Germinal center (tissue), 1 donor: ENCODE data around the gene NEK11.

ENCODE experiments used
- DNase-seq: peaks from one replicate; pipeline ENCODE4 v3.0.0; 2012; ENCODE audit warnings: mixed read lengths, low spot score

Gene NEK11, protein sequence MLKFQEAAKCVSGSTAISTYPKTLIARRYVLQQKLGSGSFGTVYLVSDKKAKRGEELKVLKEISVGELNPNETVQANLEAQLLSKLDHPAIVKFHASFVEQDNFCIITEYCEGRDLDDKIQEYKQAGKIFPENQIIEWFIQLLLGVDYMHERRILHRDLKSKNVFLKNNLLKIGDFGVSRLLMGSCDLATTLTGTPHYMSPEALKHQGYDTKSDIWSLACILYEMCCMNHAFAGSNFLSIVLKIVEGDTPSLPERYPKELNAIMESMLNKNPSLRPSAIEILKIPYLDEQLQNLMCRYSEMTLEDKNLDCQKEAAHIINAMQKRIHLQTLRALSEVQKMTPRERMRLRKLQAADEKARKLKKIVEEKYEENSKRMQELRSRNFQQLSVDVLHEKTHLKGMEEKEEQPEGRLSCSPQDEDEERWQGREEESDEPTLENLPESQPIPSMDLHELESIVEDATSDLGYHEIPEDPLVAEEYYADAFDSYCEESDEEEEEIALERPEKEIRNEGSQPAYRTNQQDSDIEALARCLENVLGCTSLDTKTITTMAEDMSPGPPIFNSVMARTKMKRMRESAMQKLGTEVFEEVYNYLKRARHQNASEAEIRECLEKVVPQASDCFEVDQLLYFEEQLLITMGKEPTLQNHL

GRCh38 chr3:131026321-131027151 is at the start of gene NEK11, which contains the start of gene ASTE1:
Gene NEK11, plus strand, starts transcription at chr3:131026877. Its CDS starts 2,832 bp downstream, at chr3:131029709.
Gene ASTE1, minus strand, starts transcription at chr3:131026825. Its CDS starts 1,519 bp downstream, at chr3:131025306.
- peak; percentile 88 for DNase-seq

DNA sequence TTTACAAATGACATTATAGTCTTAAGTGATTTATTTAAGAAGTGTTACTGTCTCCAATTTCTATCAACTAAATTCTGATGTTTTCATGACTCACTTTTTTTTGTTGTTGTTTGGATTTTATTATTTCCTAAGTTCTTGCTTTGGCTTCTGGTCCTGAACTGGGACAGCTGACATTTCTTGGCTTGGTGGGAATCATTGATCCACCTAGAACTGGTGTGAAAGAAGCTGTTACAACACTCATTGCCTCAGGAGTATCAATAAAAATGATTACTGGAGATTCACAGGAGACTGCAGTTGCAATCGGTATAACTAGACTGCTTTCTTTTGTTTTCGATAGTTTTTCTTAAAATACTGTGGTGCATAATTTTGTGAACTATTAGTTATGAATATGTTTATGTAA is 47.6 kb upstream of the NEK11 start:
- DNase-seq, result no peak

DNA sequence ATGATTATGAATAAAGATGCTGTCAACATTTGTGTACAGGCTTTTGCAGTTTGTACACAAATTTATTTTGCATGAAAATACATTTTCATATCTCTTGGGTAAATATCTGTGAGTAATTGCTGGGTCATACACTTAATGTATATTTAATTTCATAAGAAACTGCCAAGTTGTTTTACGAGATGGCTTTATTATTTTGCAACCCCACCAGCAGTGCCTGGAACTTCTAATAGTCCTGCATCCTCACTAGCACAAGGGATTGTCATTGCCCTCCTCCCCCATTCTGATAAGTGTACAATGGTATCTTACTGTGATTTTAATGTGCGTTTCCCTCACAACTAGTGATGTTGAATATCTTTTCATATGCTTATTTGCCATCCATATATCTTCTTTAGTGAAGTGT is 45.2 kb upstream of the NEK11 start:
- DNase-seq, result no peak

DNA sequence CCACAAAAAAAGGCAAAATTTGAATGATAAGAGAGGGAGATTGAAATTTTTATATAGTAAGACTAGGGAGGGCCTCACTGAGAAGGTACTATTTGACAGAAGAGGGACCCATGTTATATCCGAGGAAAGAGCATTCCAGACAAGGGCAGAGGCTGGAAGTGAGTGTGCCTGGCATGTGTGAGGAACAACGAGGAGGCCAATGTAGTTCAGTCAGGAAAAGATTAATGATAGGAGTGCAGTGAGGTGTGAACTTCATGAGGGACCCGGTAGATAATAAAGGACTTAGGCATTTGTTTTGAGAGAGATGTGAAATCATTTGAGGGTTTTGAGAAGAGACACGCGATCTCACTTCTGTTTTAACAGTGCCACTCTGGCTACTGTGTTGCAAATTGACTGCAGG is 36.4 kb upstream of the NEK11 start:
- no peak for DNase-seq

GRCh38 chr3:130991126-130991525 is 35.6 kb upstream of the NEK11 start:
- no peak for DNase-seq

DNA sequence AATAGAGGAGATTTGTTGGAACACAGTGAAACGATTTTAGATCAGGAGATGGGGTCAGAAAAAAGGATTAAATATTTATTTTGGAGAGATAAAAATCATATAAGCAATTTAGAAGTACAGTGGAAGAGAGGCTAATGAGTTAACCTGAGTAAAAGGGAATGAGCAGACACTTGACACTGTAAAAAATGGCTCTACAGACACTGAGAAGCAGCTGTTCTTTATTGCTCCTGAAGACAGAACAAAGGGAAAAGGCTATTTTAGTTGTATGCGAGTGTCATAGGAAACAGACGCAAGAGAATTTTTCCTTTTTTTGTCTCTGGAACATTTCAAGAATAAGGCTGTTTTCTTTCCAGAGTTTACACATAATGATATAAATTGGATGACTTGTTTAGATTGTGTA is 34.3 kb upstream of the NEK11 start:
- no peak for DNase-seq

DNA sequence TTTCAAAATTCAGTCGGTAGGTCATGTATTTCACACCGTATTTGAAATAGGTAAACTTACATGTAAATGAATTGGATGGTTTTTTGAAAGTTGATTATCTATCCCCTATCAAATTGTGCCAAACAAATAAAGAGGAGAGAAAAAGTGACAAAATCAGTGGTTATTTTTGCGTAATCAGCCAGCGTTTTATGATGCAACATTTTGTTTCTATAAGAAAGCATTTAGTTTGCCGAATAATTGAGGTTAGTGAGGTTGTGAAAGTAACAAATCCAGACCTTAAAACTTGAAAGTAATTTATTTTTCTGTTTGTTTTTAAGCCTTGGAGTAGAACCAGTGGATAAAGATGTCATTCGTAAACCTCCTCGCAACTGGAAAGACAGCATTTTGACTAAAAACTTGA is 29.4 kb upstream of the NEK11 start:
- no peak for DNase-seq

DNA sequence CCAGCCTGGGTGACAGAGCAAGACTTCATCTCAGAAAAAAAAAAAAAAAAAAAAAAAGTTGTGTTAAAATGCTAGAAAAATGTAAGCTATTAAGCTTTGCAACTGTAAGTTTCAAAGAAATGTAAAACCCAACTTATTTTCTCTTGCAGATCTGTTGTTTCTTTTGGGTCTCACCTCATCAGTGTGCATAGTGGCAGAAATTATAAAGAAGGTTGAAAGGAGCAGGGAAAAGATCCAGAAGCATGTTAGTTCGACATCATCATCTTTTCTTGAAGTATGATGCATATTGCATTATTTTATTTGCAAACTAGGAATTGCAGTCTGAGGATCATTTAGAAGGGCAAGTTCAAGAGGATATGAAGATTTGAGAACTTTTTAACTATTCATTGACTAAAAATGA is 25.6 kb upstream of the NEK11 start:
- DNase-seq, result no peak

DNA sequence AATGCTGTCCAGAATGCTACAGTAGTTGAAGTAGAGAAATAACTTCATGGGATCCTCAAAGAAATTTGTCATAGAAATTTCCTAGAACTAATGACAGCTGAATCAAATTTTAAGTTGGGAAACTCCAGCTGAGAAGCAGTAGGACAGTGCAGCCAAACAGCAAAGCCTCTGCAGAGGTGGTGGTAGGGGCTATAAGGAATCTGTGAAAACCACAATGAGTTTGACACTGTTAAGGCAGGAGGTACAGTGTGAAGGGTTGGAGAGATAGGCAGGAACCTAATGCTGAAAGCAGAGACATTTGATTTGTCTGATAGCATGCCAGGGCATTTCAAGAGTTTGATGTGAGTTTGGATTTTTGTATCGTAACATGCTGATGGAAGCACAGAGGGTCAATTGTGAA is 22.1 kb upstream of the NEK11 start:
- DNase-seq, result no peak

GRCh38 chr3:131007256-131007655 is 19.4 kb upstream of the NEK11 start:
- no peak for DNase-seq

DNA sequence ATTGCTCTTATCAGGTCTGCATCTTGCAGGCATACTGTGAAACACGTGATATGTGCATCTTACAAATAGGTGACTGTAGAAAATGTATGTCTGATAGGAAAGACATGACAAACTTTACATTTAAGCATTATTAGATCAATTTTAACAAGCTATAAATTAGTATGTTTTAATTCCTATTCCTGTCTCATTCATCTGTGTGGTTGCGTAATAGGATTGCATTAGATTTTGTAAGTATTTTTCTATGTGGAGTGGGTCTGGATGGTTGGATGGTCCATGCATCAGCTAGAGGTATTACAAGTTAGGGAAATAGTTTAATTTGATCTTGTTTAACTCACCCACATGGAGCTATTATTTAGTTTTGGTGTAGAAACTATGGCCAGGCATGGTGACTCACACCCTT is 18.9 kb upstream of the NEK11 start:
- DNase-seq, result no peak

DNA sequence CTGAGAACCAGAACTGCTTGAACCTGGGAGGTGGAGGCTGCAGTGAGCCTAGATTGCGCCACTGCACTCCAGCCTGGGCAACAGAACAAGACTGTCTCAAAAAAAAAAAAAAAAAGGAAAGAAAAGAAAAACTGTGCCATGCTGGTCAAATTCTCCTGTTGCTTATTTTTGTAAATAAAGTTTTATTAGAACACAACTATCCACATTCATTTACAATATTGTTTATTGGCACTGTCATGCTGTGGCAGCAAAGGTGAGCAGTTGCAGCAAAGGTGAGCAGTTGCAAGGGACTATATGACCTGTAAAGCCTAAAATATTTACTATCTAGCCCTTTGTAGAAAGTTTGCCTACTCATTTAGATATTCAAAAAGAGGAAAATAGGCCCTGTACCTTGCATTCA is 18.4 kb upstream of the NEK11 start:
- no peak for DNase-seq

- no peak for DNase-seq
Observed at GRCh38 chr3:131009698-131010097, 17.0 kb upstream of the NEK11 start.

DNA sequence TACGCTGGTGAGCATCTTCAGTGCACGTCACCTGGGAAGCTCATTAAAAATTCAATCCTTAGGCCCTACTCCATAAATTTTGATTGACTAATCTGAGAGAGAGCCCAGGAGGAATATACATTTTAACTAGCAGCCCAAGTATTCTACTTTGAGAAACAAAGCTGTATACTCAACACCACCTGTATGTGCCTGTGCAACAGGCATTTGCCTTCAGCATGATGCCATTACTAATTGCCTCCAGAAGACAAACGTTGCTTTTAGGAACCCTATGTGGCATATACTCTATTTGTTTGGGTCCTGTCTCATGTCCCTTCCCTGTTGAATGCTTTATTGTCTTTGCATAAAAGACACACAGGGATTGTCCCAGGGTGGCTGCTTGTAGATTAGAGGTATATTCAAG is 7.7 kb upstream of the NEK11 start:
- DNase-seq, result no peak

- peak; percentile 10 for DNase-seq
Observed at GRCh38 chr3:131020122-131020693, 6.5 kb upstream of the NEK11 start.

DNA sequence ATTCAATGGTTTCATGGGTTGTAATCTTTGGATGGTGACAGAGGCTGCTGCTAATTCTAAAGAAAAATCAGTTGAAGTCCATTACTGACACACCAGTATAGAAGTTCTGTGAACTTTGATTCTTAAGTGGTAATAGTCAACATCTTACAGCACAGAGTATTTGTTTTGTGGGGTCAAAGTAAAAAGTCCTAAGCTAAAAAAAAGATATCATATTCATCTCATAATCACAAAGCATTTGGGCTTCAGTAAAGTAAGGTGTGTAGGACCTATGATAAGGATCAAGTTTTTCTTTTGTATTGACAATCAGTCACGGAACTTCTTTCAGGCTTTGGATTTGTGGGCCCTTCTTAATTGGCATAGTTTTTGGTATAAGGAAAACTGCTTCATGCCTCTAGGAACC is 1.1 kb upstream of the NEK11 start:
- DNase-seq, result no peak

- no peak for DNase-seq
Observed at GRCh38 chr3:131028844-131029243, 2.2 kb downstream of the NEK11 start.

DNA sequence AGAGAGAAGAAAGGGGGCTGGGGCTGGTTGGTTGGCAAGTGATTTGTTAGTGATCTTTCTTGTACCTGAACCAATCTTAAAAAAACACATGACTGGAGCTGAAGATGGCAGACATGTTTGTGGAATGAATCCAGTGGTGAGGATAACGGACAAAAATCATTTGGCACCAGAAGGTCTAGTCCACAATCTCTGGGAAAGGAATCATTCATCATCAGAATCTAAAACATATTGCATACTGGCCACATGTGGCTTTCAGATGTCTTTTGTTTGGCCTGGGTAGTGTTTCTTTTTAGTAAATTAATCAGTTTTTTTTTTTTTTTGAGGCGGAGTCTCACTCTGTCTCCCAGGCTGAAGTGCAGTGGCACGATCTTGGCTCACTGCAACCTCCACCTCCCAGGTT is 5.0 kb downstream of the NEK11 start:
- no peak for DNase-seq

GRCh38 chr3:131033480-131034080 is 6.9 kb downstream of the NEK11 start:
- DNase-seq, result peak; percentile 41

DNA sequence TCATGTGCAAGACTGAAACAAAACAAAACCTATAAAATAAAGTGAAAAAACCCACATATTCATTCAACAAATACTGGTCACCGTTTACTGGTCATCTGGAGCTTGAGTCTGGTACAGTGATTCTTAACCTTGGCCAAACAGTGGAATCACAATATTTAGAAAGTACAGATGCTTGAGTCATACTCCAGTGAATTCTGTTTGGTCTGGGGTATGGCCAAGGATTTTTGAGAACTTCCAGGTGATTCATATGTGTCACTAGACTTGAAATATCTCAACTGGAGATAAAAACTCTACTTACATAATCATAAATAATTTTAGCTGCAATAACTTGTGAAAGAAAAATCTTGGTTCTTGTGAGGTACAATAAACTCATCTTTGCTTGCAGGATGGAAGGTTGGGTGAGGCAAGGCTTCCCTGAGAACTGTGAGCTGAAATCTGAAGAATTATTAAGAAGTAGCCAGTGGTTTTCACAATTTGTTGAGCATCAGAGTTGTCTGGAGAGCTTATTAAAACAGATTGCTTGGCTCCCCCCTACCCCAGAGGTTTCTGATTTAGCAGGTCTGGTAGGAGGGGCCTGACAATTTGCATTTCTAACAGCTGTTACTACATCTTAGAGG is 9.6 kb downstream of the NEK11 start:
- no peak for DNase-seq

DNA sequence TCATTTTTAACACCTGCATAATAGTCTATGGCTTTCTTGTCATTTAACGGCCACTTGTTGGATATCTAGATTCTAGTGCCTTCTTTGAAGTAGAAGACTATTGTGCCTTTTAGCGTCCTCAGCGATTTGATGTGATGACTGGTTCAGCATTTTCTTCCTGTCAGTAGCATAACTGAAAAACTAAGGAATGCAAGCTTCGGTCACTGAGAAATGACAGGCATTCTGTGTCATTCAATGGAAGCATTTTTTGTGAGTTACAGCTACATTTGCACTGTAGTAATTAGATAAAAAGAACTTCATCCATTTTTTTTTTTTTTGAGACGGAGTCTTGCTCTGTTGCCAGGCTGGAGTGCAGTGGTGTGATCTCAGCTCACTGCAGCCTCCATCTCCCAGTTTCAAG is 10.3 kb downstream of the NEK11 start:
- DNase-seq, result no peak

- DNase-seq, result no peak
Observed at GRCh38 chr3:131038326-131038725, 11.6 kb downstream of the NEK11 start.
